ENCODE data around the gene ENOX1. TPM values are rescaled to one million over a fixed set of nuclear protein-coding genes. Genes with fewer than 3 reads are reported as not detected.

The ENOX1 gene
- total and polyA plus RNA-seq, 2 of the 8 experiments (the other 6 are each of a cell fraction or from before 2014, with no cell fraction given) = 0.23 to 0.37 TPM

DNA sequence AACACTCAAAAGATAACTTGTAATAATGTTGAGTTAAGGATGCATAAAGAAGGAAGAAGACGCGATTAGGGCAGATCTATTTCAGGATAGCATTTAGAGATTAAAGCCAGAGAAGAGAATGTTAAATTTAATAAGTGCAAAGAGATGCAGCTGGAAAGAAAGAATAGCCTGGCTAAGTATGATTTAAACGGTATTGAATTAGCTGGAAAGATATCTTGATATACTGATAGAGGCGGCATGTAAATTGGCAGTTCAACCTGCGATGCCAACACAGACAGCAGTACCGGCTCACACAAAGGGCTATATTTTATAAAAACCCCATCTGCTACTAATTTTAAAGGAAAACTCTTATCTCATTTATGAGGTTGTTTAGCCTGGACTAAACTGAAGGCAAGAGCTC, 121.4 kb downstream of the ENOX1 start:
- no peak overlapping the region for H4K91ac ChIP-seq (replicated peaks; ENCODE audit: insufficient read length, low read length)
- ChIA-PET CTCF (ENCODE audit: partially characterized antibody) (interaction anchor here (0.8 kb wide), 1 partner anchor 28 kb away, joined by 3 read pairs; no protein-coding TSS in a partner anchor), POLR2A (ENCODE audit: partially characterized antibody) (no interaction called here)
- no peak overlapping the region for H2AK5ac ChIP-seq (ENCODE audit: low read depth, low read length)
- H2BK15ac ChIP-seq (ENCODE audit: low read length) = no peak overlapping the region
- WGBS, 2 experiments (ENCODE audit: extremely low coverage in 1 of 2, insufficient coverage in 1 of 2, insufficient read length in 1 of 2, insufficient replicate concordance in 2 of 2, low coverage in 1 of 2, low lambda C conversion rate in 2 of 2, missing lambda C conversion rate in 1 of 2) = 93% methylated on average over 6 of the region's 6 CpGs; no CpG with 5 or more reads in 1 of the 2 experiments
- H3K4me3 ChIP-seq (ENCODE audit: extremely low read depth in 1 of 4, insufficient read depth in 2 of 4, low read depth in 3 of 4, low read length in 4 of 4) = no peak overlapping the region
- no peak for FAIRE-seq
- no peak for DNase-seq (ENCODE audit: low read depth in 1 of 2, low spot score in 2 of 2)
- H3K4ac ChIP-seq (replicated peaks; ENCODE audit: insufficient read length, low read depth, low read length) = no peak overlapping the region
- no peak overlapping the region for H2BK20ac ChIP-seq (ENCODE audit: low read length)
- H3K9ac ChIP-seq (replicated peaks in 1 of 4; ENCODE audit: extremely low read depth in 1 of 4, low read depth in 3 of 4, low read length in 3 of 4) = peak overlapping the region in 1 of 4 experiments; percentile 13; a peak in 1 of 7 replicates
- TF ChIP-seq BCL11A (IDR thresholded peaks at IDR 0.05; ENCODE audit: low read depth in 2 of 2, low read length in 2 of 2) (no peak), KDM5A (IDR thresholded peaks at IDR 0.05; ENCODE audit: low read length) (no peak), POLR2A (IDR thresholded peaks at IDR 0.05; ENCODE audit: control extremely low read depth in 1 of 2, low read depth in 2 of 2, low read length in 2 of 2) (no peak), ASH2L (IDR thresholded peaks at IDR 0.05; ENCODE audit: low read length) (no peak), CREB1 (IDR thresholded peaks at IDR 0.05) (no peak), TAF7 (optimal IDR thresholded peaks at IDR 0.05; ENCODE audit: borderline replicate concordance, low read depth, low read length) (no peak), POLR2AphosphoS5 (IDR thresholded peaks at IDR 0.05; ENCODE audit: low read depth, low read length) (no peak)
- H3K36me3 ChIP-seq (ENCODE audit: control insufficient read depth in 2 of 4, insufficient read depth in 4 of 4, low read length in 3 of 4) = no peaks in the 10 kb centered on the region
- no peak overlapping the region for H3K4me2 ChIP-seq (ENCODE audit: insufficient read depth in 1 of 2, low read depth in 2 of 2, low read length in 2 of 2)
- H2AFZ ChIP-seq (ENCODE audit: low read length) = no peak overlapping the region
- H4K8ac ChIP-seq (ENCODE audit: extremely low read depth, insufficient read depth, low read length) = no peak overlapping the region
- H3K79me1 ChIP-seq (ENCODE audit: low read depth, low read length) = no peaks in the 10 kb centered on the region
- no peak overlapping the region for H3K23ac ChIP-seq (ENCODE audit: insufficient read length)
- H3K18ac ChIP-seq (ENCODE audit: extremely low read depth, low read length) = no peak overlapping the region
- H3K9me3 ChIP-seq (ENCODE audit: insufficient read depth in 2 of 2, low read depth in 1 of 2, low read length in 1 of 2) = no peaks in the 10 kb centered on the region
- no peak overlapping the region for H4K5ac ChIP-seq (ENCODE audit: insufficient read length, low read depth, low read length)
- H2BK5ac ChIP-seq (ENCODE audit: low read depth, low read length) = no peak overlapping the region
- no peak overlapping the region for H3K56ac ChIP-seq (replicated peaks; ENCODE audit: insufficient read length, low read depth, low read length)
- H4K20me1 ChIP-seq (replicated peaks in 1 of 2; ENCODE audit: control insufficient read depth in 1 of 2, insufficient read depth in 2 of 2, low read length in 2 of 2) = no peaks in the 10 kb centered on the region
- H3K23me2 ChIP-seq (ENCODE audit: low read depth, low read length) = no peaks in the 10 kb centered on the region
- H3K4me1 ChIP-seq (replicated peaks in 1 of 4; ENCODE audit: control insufficient read depth in 3 of 4, insufficient read depth in 4 of 4, low read length in 3 of 4) = peaks cover 0 to 7% (median 5%) of the 10 kb centered on the region in 4 experiments; a peak in 3 of 7 replicates
- no peak overlapping the region for H2BK12ac ChIP-seq (ENCODE audit: low read depth, low read length)
- no peak overlapping the region for H3K27ac ChIP-seq (ENCODE audit: low read depth, low read length)
- H3K14ac ChIP-seq (ENCODE audit: insufficient read length) = no peak overlapping the region
- no peaks in the 10 kb centered on the region for H3K27me3 ChIP-seq (replicated peaks in 1 of 4; ENCODE audit: control insufficient read depth in 3 of 4, extremely low read depth in 1 of 4, insufficient read depth in 3 of 4, low read length in 3 of 4)
- no peak overlapping the region for H2BK120ac ChIP-seq (replicated peaks; ENCODE audit: low read depth, low read length)
- no peaks in the 10 kb centered on the region for H3K79me2 ChIP-seq (ENCODE audit: control insufficient read depth in 1 of 2, insufficient read depth in 2 of 2, low read length in 2 of 2)

Data from H1 (cell line).